GM19324 (cell line): ENCODE data around the gene MVB12B.

Source experiments
- ATAC-seq: cut with Tn5 transposase; IDR thresholded peaks from one replicate; pipeline ENCODE4 v1.9.1; 2021; ENCODE audit warnings: mild to moderate bottlenecking, moderate library complexity; ENCODE audit not compliant: unreplicated experiment, low FRiP score

Gene MVB12B

DNA sequence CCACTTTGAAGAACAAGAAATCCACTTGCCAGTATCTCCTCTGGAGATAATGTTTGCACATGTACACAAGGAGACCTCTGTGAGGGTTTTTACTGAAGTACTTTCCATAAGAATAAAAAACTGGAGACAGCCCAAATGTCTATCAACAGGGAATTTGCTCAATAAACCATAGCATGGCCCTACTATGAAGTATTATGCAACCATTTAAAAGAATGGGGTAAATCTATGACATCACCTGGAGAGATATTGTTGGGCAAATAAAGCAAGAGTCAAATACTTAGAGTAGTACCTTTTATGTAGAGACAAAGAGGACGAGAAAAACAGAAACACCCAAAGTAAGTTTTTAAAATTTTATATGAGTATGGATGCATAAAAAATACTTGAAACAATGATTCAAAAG, 23.9 kb upstream of the MVB12B start:
- no peak for ATAC-seq

DNA sequence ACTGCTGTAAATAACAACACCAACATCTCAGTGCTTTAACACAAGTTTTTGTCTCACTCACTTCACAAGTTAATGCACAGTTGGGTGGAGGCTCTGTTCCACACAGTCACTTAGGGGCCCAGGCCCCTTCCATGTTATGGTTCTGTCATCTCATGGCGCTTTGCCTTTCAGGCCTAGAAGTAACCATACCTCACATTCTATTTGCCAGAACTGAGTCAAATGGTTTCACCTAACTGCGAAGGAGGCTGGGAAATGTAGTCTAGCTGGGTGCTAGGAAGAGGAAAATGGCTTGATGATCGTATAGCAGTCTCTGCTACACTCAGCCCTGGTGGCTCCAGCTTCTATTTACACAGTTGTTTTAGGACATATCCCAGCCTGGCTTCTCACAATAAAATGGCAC, 23.1 kb upstream of the MVB12B start:
- ATAC-seq: no peak

DNA sequence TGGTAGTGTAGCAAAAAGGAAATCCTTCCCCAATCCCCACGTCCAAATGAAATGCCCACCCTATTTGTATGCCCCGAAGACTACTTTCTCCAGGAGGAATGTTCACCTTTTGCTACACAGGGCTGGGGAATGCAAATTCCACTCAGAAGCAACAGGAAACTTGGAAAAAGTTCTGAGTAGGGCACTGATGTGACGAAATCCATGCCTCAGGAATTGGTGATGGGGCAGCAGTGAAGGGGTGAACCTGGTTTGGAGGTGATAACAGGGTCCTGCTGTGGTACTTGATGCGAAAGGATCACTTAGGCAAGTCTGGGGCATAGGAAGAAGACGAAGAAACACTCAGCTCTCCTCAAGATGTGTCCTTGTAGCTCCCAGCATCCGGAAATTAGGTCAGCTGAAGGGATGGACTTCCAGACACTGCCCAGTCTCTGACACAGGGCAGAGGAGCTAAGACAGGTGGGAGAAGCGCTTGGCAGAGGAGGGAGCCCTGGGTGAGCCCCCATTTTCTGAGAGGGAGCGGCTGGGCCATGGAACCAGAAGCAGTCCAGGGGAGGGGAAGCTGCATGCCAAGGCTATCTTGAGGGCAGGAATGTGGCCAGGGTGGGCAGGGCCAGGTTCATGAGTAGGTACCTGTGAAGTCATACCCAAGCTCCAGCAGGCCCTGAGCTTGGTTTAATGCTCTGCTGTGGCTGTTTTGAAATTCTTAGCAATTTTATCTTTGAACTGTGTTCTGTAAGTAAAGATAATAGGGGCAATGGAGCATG, 22.2 kb upstream of the MVB12B start:
- no peak for ATAC-seq

DNA sequence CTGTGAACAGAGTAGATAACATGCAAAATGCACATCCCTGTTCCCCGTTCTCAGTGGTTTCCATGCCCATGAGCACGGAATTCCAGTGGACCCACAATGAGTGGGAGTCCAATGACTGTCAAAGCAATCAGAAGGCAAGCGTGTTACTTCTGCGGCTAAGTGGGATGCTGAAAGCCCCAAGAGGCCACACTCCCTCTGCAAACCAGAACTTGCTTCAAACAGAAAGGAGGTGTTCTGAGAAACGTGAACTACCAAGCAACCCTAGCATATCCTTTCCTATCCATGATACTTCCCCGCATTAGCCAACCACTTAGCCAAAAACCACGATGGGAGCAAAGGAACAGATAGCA, 21.7 kb upstream of the MVB12B start:
- no peak for ATAC-seq

DNA sequence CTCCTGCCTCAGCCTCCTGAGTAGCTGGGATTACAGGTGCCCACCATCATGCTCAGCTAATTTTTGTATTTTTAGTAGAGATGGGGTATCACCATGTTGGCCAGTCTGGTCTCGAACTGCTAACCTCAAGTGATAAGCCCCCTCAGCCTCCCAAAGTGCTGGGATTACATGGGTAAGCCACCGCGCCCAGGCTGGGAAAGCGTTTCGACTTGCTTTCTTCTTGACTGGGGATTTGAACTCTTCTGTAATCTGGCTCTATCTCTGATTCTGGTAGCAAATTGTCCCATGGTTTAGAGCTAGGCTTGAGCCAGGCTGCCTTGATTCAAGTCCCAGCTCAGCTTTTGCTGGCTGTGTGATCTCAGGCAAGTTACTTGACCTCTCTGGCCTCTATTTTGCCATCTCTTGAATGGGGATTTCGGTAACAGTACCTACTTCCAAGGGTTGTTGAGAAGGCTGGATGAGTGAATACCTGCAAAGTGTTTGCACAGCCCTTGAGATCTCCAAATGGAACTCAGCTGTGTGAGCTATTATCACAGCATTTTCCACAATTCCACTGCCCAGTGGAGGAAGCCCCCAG, 20.5 kb upstream of the MVB12B start:
- no peak for ATAC-seq

- no peak for ATAC-seq
These were observed 19.1 kb upstream of the MVB12B start for GRCh38 chr9:126307322-126308061.

DNA sequence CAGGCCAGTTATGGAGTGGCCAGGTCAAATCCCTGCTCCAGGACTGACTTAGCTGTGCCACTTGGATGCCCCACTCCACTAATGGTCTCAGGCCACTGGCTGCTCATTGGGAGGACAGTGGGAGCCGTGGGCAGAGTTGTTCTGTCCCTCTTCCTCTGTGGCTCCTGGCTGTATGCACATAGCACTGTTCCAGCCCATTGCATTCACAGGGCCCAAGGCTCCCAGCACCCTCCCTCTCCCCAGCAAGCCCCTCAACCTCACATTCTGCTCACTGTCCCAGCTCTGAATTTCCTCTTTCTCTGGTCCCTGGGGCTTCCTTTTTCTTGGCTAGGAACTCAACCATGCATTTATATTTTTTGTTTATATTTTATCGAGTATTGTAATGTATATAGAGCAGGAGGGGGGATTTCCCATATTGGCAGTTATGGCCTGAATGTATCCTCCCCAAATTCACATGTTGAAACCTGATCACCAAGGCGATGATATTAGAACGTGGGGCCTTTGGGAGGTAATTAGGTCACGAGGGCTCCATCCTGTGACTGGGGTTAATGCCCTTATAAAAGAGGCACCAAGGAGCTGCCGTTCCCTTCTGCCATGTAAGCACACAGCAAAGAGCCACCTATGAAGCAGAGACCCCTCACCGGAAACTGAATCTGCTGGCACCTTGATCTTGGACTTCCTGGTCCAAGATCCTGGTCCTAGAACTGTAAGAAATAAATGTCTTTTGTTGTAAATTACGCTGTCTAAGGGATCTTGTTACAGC, 17.0 kb upstream of the MVB12B start:
- ATAC-seq: no peak

GRCh38 chr9:126312584-126313551, 13.8 kb upstream of the MVB12B start:
- no peak for ATAC-seq

- no peak for ATAC-seq
These were observed 10.5 kb upstream of the MVB12B start for GRCh38 chr9:126316085-126316655.

- no peak for ATAC-seq
These were observed 9.1 kb upstream of the MVB12B start for GRCh38 chr9:126317513-126317912.

- ATAC-seq: no peak
These were observed 7.8 kb upstream of the MVB12B start for GRCh38 chr9:126318858-126319257.

- no peak for ATAC-seq
These were observed 7.0 kb upstream of the MVB12B start for GRCh38 chr9:126319671-126320070.

GRCh38 chr9:126320158-126320922, 6.3 kb upstream of the MVB12B start:
- no peak for ATAC-seq

DNA sequence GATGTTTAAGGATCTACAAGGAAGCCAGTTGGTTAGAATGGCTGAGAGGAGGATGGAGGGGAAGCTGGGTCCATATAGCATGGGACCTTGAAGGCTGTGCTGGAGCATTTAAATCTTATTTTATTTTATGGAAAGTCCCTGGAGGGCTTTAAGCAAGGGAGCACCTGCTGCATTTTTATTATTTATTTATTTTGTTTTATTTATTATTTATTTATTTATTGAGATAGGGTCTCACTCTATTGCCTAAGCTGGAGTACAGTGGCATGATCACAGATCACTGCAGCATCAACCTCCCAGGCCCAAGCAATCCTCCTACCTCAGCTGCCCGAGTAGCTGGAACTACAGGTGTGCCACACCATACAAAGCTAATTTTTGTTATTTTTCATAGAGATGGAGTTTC, 4.9 kb upstream of the MVB12B start:
- ATAC-seq: no peak

DNA sequence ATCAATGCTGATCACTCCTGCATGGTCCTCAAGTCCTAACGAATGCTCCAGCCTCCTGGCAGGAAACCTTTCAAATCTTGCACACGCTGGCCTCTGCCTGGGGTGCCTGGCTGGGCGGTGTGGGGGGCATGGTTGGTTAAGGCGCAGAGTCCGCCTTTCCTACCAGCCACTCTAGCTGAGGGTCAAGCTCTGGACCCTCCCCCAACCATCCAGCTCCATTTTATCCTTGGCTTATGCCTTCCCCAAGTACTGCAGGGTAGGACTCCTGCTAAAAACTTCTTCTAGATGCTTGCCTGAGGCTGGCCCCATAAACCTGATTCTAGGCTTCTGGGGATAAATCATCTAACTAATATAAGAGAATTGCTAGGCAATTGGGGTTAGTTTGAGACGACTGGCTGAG, 808 bp upstream of the MVB12B start:
- ATAC-seq: no peak

- ATAC-seq: no peak
These were observed 531 bp downstream of the MVB12B start for GRCh38 chr9:126327006-126327713.

DNA sequence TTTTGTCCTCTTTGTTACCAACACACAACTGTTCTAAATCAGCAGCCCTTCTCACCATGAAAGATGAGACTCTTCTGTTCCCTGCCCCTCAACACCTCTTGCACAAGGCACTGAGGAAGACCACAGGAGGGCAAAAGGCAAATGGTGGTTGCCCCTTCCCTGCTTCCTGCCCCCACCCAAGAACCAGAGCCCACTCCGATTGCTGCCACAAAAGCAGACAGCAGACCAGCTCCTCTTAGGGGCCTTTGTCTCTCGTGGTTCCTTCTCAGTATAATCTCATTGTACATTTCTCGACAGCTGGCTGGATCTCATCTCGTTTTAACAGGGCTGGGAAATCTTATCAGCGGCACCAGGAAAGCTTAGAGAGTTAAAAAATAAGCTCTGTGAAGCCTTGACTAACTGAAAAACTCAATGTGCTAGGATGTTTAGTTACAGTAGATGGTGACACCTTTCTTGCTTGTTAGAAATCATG, 1.1 kb downstream of the MVB12B start:
- no peak for ATAC-seq

DNA sequence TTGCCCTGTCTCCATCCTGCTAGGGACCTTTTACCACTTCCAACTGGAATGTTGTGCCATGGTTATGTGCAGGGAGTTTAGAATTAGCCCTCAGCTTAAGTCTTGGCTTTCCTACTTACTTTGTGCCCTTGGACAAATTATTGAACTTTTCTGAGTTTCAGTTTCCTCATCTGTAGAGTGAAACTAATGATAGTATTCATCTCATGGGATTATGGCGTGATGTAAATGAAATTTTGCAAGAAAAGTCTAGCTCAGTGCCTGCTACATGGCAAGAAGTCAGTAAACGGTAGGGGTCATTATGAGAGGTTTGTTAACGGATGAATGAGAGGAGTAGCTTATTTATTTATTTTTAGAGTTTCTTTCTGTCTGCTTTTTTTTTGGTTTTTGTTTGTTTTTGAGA, 1.8 kb downstream of the MVB12B start:
- ATAC-seq: no peak
